Caco-2 (cell line): ENCODE data around the gene SAFB. TPM values are rescaled to one million over a fixed set of nuclear protein-coding genes. Genes with fewer than 3 reads are reported as not detected.

Source experiments
- BruUV-seq: library from RNA; stranded (reverse); fragments of 400-500 nt; replicated peaks from 2 replicates; lab custom pipeline; 2021; lab: Mats Ljungman, UMichigan
- CTCF ChIA-PET: fragments of 300-600 bp; sonication (Branson Sonifier 250); formaldehyde crosslinking; loops from one replicate; lab custom pipeline; 2022; ENCODE audit warnings: antibody characterized with exemption; lab: Charles Lee
- POLR2A ChIA-PET: fragments of 300-600 bp; sonication (Branson Sonifier 250); formaldehyde crosslinking; loops from one replicate; lab custom pipeline; 2022; ENCODE audit warnings: antibody characterized with exemption; lab: Charles Lee
- DNase-seq, 2 experiments: peaks; one replicate each; pipeline versions ENCODE4 v3.0.0 to v3.0.0-alpha.2; 2020 to 2022
- H3K27me3 ChIP-seq: replicated peaks from 2 replicates; pipeline ENCODE4 v1.6.0; 2011; ENCODE audit warnings: low read length; ENCODE audit not compliant: control insufficient read depth, insufficient read depth
- H3K36me3 ChIP-seq: 2 replicates; pipeline ENCODE4 v1.5.1; 2011; ENCODE audit warnings: low read length; ENCODE audit not compliant: control insufficient read depth, insufficient read depth
- H3K4me1 ChIP-seq: fragments of 250-450 bp; sonication (Bioruptor Pico); 2 replicates; pipeline ENCODE4 v1.5.1; 2020; ENCODE audit warnings: mild to moderate bottlenecking
- H3K4me3 ChIP-seq: 2 replicates; pipeline ENCODE4 v1.5.1; 2011; ENCODE audit warnings: low read depth, mild to moderate bottlenecking, control low read depth, low read length
- H3K9me3 ChIP-seq: fragments of 250-450 bp; sonication (Bioruptor Pico); 2 replicates; pipeline ENCODE4 v1.5.1; 2020; ENCODE audit warnings: mild to moderate bottlenecking, moderate library complexity
- H3K27ac Mint-ChIP-seq: one replicate; pipeline ENCODE4 v1.8.0; 2022; ENCODE audit warnings: mixed read lengths; ENCODE audit not compliant: unreplicated experiment
- H3K27me3 Mint-ChIP-seq: one replicate; pipeline ENCODE4 v1.8.0; 2022; ENCODE audit warnings: mixed read lengths; ENCODE audit not compliant: insufficient read depth, unreplicated experiment
- H3K36me3 Mint-ChIP-seq: one replicate; pipeline ENCODE4 v1.8.0; 2022; ENCODE audit warnings: mild to moderate bottlenecking, mixed read lengths; ENCODE audit not compliant: insufficient read depth, unreplicated experiment
- H3K4me1 Mint-ChIP-seq: one replicate; pipeline ENCODE4 v1.8.0; 2022; ENCODE audit warnings: low read depth, mixed read lengths; ENCODE audit not compliant: unreplicated experiment
- H3K4me3 Mint-ChIP-seq: one replicate; pipeline ENCODE4 v1.8.0; 2022; ENCODE audit warnings: mild to moderate bottlenecking, moderate library complexity, mixed read lengths; ENCODE audit not compliant: unreplicated experiment
- H3K9me3 Mint-ChIP-seq: one replicate; pipeline ENCODE4 v1.8.0; 2022; ENCODE audit warnings: mixed read lengths; ENCODE audit not compliant: unreplicated experiment
- CTCF ChIP-seq, 2 experiments: fragments of 200-600 bp in 1 of 2; IDR thresholded peaks; 1 replicate in 1 of 2; 2 replicates in 1 of 2; pipeline versions ENCODE4 v1.5.1 to v1.8.0; 2011 to 2022; ENCODE audit warnings: antibody characterized with exemption in 1 of 2, control low read depth in 1 of 2, inconsistent platforms in 1 of 2, low read depth in 1 of 2, low read length in 1 of 2, mild to moderate bottlenecking in 1 of 2, moderate library complexity in 1 of 2; ENCODE audit not compliant: insufficient read depth in 1 of 2, severe bottlenecking in 1 of 2, unreplicated experiment in 1 of 2
- intact Hi-C: fragments of 100-400 bp; cut with micrococcal nuclease; formaldehyde crosslinking; loops from one replicate; pipeline ENCODE4 v1.10.0; 2022; ENCODE audit not compliant: unreplicated experiment
- total RNA-seq: library from RNA; stranded (reverse); gene quantifications from 2 replicates; pipeline ENCODE4 v1.2.3, GENCODE V29; 2022

The SAFB gene
- total RNA-seq, 1 experiment from 2014 or later = 120 TPM

GRCh38 chr19:5578097-5578846 is 44.6 kb upstream of the SAFB start:
- peak overlapping the region; percentile 73 for H3K4me3 Mint-ChIP-seq
- H3K4me1 ChIP-seq = peaks cover 10% of the 10 kb centered on the region
- POLR2A ChIA-PET = no interaction called here
- peak overlapping the region; percentile 63 for H3K27ac Mint-ChIP-seq
- no TSS peak for BruUV-seq
- CTCF ChIA-PET = no interaction called here
- no peaks in the 10 kb centered on the region for H3K27me3 ChIP-seq
- no peaks in the 10 kb centered on the region for H3K27me3 Mint-ChIP-seq
- peak; percentile 69 to 83 for DNase-seq
- no peaks in the 10 kb centered on the region for H3K9me3 ChIP-seq
- H3K36me3 ChIP-seq = no peaks in the 10 kb centered on the region
- peaks cover 14% of the 10 kb centered on the region for H3K4me1 Mint-ChIP-seq
- no peaks in the 10 kb centered on the region for H3K9me3 Mint-ChIP-seq
- peak overlapping the region; percentile 41 for H3K4me3 ChIP-seq
- peaks cover 14% of the 10 kb centered on the region for H3K36me3 Mint-ChIP-seq
- TF ChIP-seq CTCF (IDR thresholded peaks at IDR 0.05; ENCODE audit: insufficient read depth in 1 of 2, low read depth in 1 of 2, low read length in 1 of 2, severe bottlenecking in 1 of 2, unreplicated experiment in 1 of 2) = peak; percentile 92 to 97
- intact Hi-C loops = loop anchor here (1.0 kb wide), 1 partner anchor 30 kb away; no protein-coding TSS in a partner anchor

- Histone ChIP-seq H3K27me3 (no peaks in the 10 kb centered on the region), H3K4me3 (no peak overlapping the region), H3K4me1 (peaks cover 10% of the 10 kb centered on the region), H3K36me3 (no peaks in the 10 kb centered on the region), H3K9me3 (no peaks in the 10 kb centered on the region)
- Mint-ChIP-seq H3K9me3 (no peaks in the 10 kb centered on the region), H3K36me3 (peaks cover 14% of the 10 kb centered on the region), H3K4me1 (peaks cover 13% of the 10 kb centered on the region), H3K27ac (no peak overlapping the region), H3K27me3 (no peaks in the 10 kb centered on the region), H3K4me3 (no peak overlapping the region)
- ChIA-PET POLR2A (no interaction called here), CTCF (no interaction called here)
- DNase-seq = no peak
- intact Hi-C loops = no loop called here
- BruUV-seq = no TSS peak
- no peak for TF ChIP-seq CTCF (IDR thresholded peaks at IDR 0.05; ENCODE audit: insufficient read depth in 1 of 2, low read depth in 1 of 2, low read length in 1 of 2, severe bottlenecking in 1 of 2, unreplicated experiment in 1 of 2)
Observed at GRCh38 chr19:5579286-5579685, 43.6 kb upstream of the SAFB start.

GRCh38 chr19:5579697-5580096 is 43.2 kb upstream of the SAFB start:
- Histone ChIP-seq H3K4me1 (peaks cover 10% of the 10 kb centered on the region), H3K4me3 (no peak overlapping the region), H3K27me3 (no peaks in the 10 kb centered on the region), H3K9me3 (no peaks in the 10 kb centered on the region), H3K36me3 (no peaks in the 10 kb centered on the region)
- intact Hi-C loops = no loop called here
- DNase-seq = no peak
- H3K9me3 Mint-ChIP-seq = no peaks in the 10 kb centered on the region
- CTCF ChIA-PET = no interaction called here
- POLR2A ChIA-PET = no interaction called here
- TF ChIP-seq CTCF (IDR thresholded peaks at IDR 0.05; ENCODE audit: insufficient read depth in 1 of 2, low read depth in 1 of 2, low read length in 1 of 2, severe bottlenecking in 1 of 2, unreplicated experiment in 1 of 2) = no peak
- H3K4me1 Mint-ChIP-seq = peaks cover 13% of the 10 kb centered on the region
- BruUV-seq = no TSS peak
- peaks cover 17% of the 10 kb centered on the region for H3K36me3 Mint-ChIP-seq
- no peak overlapping the region for H3K4me3 Mint-ChIP-seq
- no peaks in the 10 kb centered on the region for H3K27me3 Mint-ChIP-seq
- H3K27ac Mint-ChIP-seq = no peak overlapping the region
